HepG2 (cell line): ENCODE data around the gene PRPSAP1. TPM values are rescaled to one million over a fixed set of nuclear protein-coding genes. Genes with fewer than 3 reads are reported as not detected.

Experiments used
- ARID2 ChIP-seq: sonication (generic); formaldehyde crosslinking; IDR thresholded peaks from 2 replicates; pipeline ENCODE4 v1.8.1; 2022; ENCODE audit warnings: mild to moderate bottlenecking, missing genetic modification reagents, borderline replicate concordance
- CCDC6 ChIP-seq: sonication (generic); formaldehyde crosslinking; IDR thresholded peaks from 2 replicates; pipeline ENCODE4 v1.8.1; 2022; ENCODE audit warnings: mild to moderate bottlenecking, missing genetic modification reagents, moderate library complexity
- CREM ChIP-seq, 2 experiments: sonication (generic) in 1 of 2; formaldehyde crosslinking in 1 of 2; IDR thresholded peaks; 2 replicates each; pipeline versions ENCODE4 v1.4.0 to v1.6.1; 2016 to 2020; ENCODE audit warnings: antibody characterized with exemption in 1 of 2, mild to moderate bottlenecking in 1 of 2, missing genetic modification reagents in 1 of 2
- DRAP1 ChIP-seq: IDR thresholded peaks from 2 replicates; pipeline ENCODE4 v1.6.1; 2016; ENCODE audit warnings: missing genetic modification reagents, missing compliant biosample characterization
- FOXO1 ChIP-seq: sonication (generic); formaldehyde crosslinking; IDR thresholded peaks from 2 replicates; pipeline ENCODE4 v1.4.0; 2020; ENCODE audit warnings: missing genetic modification reagents
- HMGXB4 ChIP-seq, 2 experiments: sonication (generic) in 1 of 2; formaldehyde crosslinking in 1 of 2; IDR thresholded peaks; 2 replicates each; pipeline versions ENCODE4 v1.4.0 to v1.6.1; 2018 to 2020; ENCODE audit warnings: missing genetic modification reagents in 2 of 2, borderline replicate concordance in 1 of 2, low read depth in 1 of 2, mild to moderate bottlenecking in 1 of 2, missing biosample characterization in 1 of 2
- ONECUT2 ChIP-seq: sonication (generic); formaldehyde crosslinking; IDR thresholded peaks from 2 replicates; pipeline ENCODE4 v1.4.0; 2020; ENCODE audit warnings: missing genetic modification reagents
- RNF2 ChIP-seq: fragments of 450-650 bp; conservative IDR thresholded peaks from 2 replicates; pipeline ENCODE4 v1.6.1; 2016; ENCODE audit warnings: low read depth
- SIX4 ChIP-seq: sonication (generic); formaldehyde crosslinking; IDR thresholded peaks from 2 replicates; pipeline ENCODE4 v1.4.0; 2020; ENCODE audit warnings: missing genetic modification reagents
- SRSF4 ChIP-seq: fragments of 200-400 bp; formaldehyde crosslinking; IDR thresholded peaks from one replicate; pipeline ENCODE4 v1.6.1; 2018; ENCODE audit warnings: mild to moderate bottlenecking, low read depth, low read length, moderate library complexity; ENCODE audit not compliant: poor library complexity, severe bottlenecking
- ZKSCAN5 ChIP-seq: sonication (generic); formaldehyde crosslinking; IDR thresholded peaks from 2 replicates; pipeline ENCODE4 v1.5.1; 2020; ENCODE audit warnings: mild to moderate bottlenecking, missing genetic modification reagents
- ZNF430 ChIP-seq: sonication (generic); formaldehyde crosslinking; IDR thresholded peaks from 2 replicates; pipeline ENCODE4 v1.9.0; 2021; ENCODE audit warnings: mild to moderate bottlenecking, missing genetic modification reagents
- ZNF567 ChIP-seq: sonication (generic); formaldehyde crosslinking; IDR thresholded peaks from 2 replicates; pipeline ENCODE4 v1.8.1; 2023; ENCODE audit warnings: mild to moderate bottlenecking, missing genetic modification reagents, borderline replicate concordance
- ZNF720 ChIP-seq: sonication (generic); formaldehyde crosslinking; IDR thresholded peaks from 2 replicates; pipeline ENCODE4 v1.4.0; 2020; ENCODE audit warnings: missing genetic modification reagents
- ZNF746 ChIP-seq: sonication (generic); formaldehyde crosslinking; IDR thresholded peaks from 2 replicates; pipeline ENCODE4 v1.8.0; 2022; ENCODE audit warnings: mild to moderate bottlenecking, missing genetic modification reagents
- polyA plus RNA-seq, 8 experiments: library from polyadenylated mRNA; depleted of rRNA in 3 of 8; stranded (reverse) in 7 of 8; unstranded in 1 of 8; fragments of >200 nt; fragmentation: Illumina TruSeq in 4 of 8; extraction: Trizol in 4 of 8; gene quantifications; 2 replicates each; pipeline versions ENCODE4 v1.2.1 to v1.2.3, GENCODE V29; 2011 to 2016; ENCODE audit warnings: low read depth in 4 of 8, missing spikeins in 1 of 8, mixed read lengths in 1 of 8; ENCODE audit not compliant: insufficient read depth in 1 of 8
- total RNA-seq, 5 experiments: library from RNA; depleted of rRNA; stranded (reverse); fragments of >200 nt; fragmentation: Illumina TruSeq; extraction: Trizol; gene quantifications; 2 replicates each; pipeline ENCODE4 v1.2.3, GENCODE V29; 2016; ENCODE audit warnings: low read depth in 1 of 5
- TF ChIP-seq, protein P1 (sequence below): IDR thresholded peaks from 2 replicates; pipeline ENCODE4 v1.6.1; 2016; ENCODE audit warnings: mild to moderate bottlenecking
- TF ChIP-seq, protein P2 (sequence below): sonication (generic); formaldehyde crosslinking; IDR thresholded peaks from 2 replicates; pipeline ENCODE4 v1.4.0; 2020; ENCODE audit warnings: missing genetic modification reagents
- TF ChIP-seq, protein P3 (sequence below): sonication (generic); formaldehyde crosslinking; IDR thresholded peaks from 2 replicates; pipeline ENCODE4 v1.4.0; 2020; ENCODE audit warnings: low read depth, mild to moderate bottlenecking, missing genetic modification reagents

Gene PRPSAP1
- total and polyA plus RNA-seq, 2 of the 13 experiments (the other 11 are each of a cell fraction or from before 2014, with no cell fraction given) = 91.1 to 314 TPM

DNA sequence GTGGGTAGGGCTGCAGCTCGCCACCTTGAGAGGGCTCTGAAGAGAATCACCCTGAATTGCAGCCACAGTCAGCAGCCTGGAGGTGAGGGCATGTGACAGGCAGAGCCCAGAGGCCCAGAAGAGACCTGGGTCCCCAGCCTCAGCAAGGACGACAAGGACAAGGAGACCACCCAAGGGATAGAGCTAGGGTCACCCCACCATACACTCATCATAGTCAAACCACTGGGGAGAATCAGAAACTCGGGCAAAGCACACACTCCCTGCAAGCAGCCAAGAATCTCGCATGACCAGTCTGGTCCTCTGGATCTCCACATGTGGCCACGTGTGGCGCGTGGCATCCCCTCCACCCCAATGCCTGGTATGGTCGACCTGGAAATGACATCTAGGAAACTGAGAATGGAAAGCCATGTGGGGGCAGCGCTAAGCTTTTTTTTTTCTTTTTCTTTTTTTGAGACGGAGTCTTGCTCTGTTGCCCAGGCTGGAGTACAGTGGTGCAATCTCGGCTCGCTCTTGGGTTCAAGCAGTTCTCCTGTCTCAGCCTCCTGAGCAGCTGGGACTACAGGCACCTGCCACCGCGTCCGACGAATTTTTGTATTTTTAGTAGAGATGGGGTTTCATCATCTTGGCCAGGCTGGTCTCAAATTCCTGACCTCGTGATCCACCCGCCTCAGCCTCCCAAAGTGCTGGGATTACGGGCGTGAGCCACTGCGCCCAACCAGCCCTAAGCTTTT, 26.1 kb upstream of the PRPSAP1 start (continued):
- TF ChIP-seq, protein P1, sequence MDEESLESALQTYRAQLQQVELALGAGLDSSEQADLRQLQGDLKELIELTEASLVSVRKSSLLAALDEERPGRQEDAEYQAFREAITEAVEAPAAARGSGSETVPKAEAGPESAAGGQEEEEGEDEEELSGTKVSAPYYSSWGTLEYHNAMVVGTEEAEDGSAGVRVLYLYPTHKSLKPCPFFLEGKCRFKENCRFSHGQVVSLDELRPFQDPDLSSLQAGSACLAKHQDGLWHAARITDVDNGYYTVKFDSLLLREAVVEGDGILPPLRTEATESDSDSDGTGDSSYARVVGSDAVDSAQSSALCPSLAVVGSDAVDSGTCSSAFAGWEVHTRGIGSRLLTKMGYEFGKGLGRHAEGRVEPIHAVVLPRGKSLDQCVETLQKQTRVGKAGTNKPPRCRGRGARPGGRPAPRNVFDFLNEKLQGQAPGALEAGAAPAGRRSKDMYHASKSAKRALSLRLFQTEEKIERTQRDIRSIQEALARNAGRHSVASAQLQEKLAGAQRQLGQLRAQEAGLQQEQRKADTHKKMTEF = no peak
- TF ChIP-seq ARID2 = peak; percentile 42; the same call in 1 of the 2 replicates
- no peak for TF ChIP-seq ONECUT2 (CRISPR knock-in tag)
- TF ChIP-seq, protein P2, sequence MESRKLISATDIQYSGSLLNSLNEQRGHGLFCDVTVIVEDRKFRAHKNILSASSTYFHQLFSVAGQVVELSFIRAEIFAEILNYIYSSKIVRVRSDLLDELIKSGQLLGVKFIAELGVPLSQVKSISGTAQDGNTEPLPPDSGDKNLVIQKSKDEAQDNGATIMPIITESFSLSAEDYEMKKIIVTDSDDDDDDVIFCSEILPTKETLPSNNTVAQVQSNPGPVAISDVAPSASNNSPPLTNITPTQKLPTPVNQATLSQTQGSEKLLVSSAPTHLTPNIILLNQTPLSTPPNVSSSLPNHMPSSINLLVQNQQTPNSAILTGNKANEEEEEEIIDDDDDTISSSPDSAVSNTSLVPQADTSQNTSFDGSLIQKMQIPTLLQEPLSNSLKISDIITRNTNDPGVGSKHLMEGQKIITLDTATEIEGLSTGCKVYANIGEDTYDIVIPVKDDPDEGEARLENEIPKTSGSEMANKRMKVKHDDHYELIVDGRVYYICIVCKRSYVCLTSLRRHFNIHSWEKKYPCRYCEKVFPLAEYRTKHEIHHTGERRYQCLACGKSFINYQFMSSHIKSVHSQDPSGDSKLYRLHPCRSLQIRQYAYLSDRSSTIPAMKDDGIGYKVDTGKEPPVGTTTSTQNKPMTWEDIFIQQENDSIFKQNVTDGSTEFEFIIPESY (CRISPR knock-in tag) = peak; percentile 54
- no peak for TF ChIP-seq CREM (IDR thresholded peaks at IDR 0.05)
- TF ChIP-seq CREM (CRISPR knock-in tag; IDR thresholded peaks at IDR 0.05) = no peak
- 0 out of 2 replicates have a peak, but pooled peaks have one; percentile 34 for TF ChIP-seq CCDC6 (CRISPR knock-in tag)
- TF ChIP-seq, protein P3, sequence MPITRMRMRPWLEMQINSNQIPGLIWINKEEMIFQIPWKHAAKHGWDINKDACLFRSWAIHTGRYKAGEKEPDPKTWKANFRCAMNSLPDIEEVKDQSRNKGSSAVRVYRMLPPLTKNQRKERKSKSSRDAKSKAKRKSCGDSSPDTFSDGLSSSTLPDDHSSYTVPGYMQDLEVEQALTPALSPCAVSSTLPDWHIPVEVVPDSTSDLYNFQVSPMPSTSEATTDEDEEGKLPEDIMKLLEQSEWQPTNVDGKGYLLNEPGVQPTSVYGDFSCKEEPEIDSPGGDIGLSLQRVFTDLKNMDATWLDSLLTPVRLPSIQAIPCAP (CRISPR knock-in tag) = no peak
- no peak for TF ChIP-seq ZNF746
- no peak for TF ChIP-seq RNF2
- no peak for TF ChIP-seq ZKSCAN5 (CRISPR knock-in tag)
- no peak for TF ChIP-seq ZNF567
- no peak for TF ChIP-seq DRAP1 (CRISPR knock-in tag)
- no peak for TF ChIP-seq SIX4 (CRISPR knock-in tag)
- no peak for TF ChIP-seq SRSF4
- no peak for TF ChIP-seq FOXO1 (CRISPR knock-in tag)
- no peak for TF ChIP-seq ZNF720 (CRISPR knock-in tag)
- no peak for TF ChIP-seq ZNF430 (CRISPR knock-in tag)
- TF ChIP-seq HMGXB4 (CRISPR knock-in tag; IDR thresholded peaks at IDR 0.05; ENCODE audit: borderline replicate concordance in 1 of 2, low read depth in 1 of 2) = 0 out of 4 replicates have a peak, but pooled peaks of 1 of the 2 experiments have one; percentile 25
